ENCODE measurements around the gene TOP1. TPM values are rescaled to one million over a fixed set of nuclear protein-coding genes. Genes with fewer than 3 reads are reported as not detected.

The TOP1 gene
- total and polyA plus RNA-seq, 4 donors = 39.7 to 62.7 (median 51.7) TPM

- Histone ChIP-seq H3K36me3 (ENCODE audit: control insufficient read depth in 4 of 4, insufficient read depth in 4 of 4, low read length in 4 of 4) (peaks cover 13 to 54% (median 30%) of the 10 kb centered on the region in 4 donors), H3K9me3 (ENCODE audit: control insufficient read depth in 4 of 4, insufficient read depth in 3 of 4, low read length in 3 of 4) (no peaks in the 10 kb centered on the region), H3K9ac (ENCODE audit: insufficient read depth in 1 of 2, low read length in 2 of 2) (no peak overlapping the region), H3K27ac (ENCODE audit: low read depth in 1 of 2, low read length in 1 of 2) (no peak overlapping the region), H3K27me3 (ENCODE audit: control insufficient read depth in 3 of 3, insufficient read depth in 3 of 3, low read length in 2 of 3) (no peaks in the 10 kb centered on the region), H3K4me1 (ENCODE audit: control insufficient read depth in 5 of 5, insufficient read depth in 5 of 5, low read length in 5 of 5) (peaks cover 3 to 10% (median 8%) of the 10 kb centered on the region in 5 donors), H3K4me3 (no peak overlapping the region)
- ATAC-seq (ENCODE audit: insufficient read depth, low FRiP score) (no peak), DNase-seq (no peak)
- no peak for TF ChIP-seq CTCF (IDR thresholded peaks at IDR 0.05; ENCODE audit: control extremely low read depth, extremely low read depth)
These were observed 52.7 kb downstream of the TOP1 start for GRCh38 chr20:41081276-41081814.

DNA sequence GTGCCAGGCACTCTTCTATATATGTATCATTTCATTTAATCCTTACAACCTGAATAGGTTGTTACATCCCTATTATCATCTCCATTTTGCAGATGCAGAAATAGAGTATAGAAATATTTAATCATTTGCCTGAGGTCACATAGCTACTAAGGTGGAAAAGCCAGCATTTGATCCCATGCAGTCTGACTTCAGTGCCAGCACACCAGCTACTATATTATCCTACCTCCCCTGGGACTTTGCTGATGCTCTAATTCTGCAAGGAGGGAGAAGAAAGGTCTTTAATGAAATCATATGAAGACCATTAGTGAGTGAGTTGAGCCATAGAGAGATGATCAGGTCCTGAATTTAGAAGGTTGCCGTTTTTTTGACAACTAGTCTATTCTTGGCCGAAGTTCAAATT lies 53.7 kb downstream of the TOP1 start:
- WGBS, 2 donors = 68 to 86% methylated on average over 2 of the region's 2 CpGs
- no peak for TF ChIP-seq CTCF (IDR thresholded peaks at IDR 0.05; ENCODE audit: control extremely low read depth, extremely low read depth)
- Histone ChIP-seq H3K9ac (ENCODE audit: insufficient read depth in 1 of 2, low read length in 2 of 2) (no peak overlapping the region), H3K27me3 (ENCODE audit: control insufficient read depth in 3 of 3, insufficient read depth in 3 of 3, low read length in 2 of 3) (no peaks in the 10 kb centered on the region), H3K4me3 (no peak overlapping the region), H3K9me3 (ENCODE audit: control insufficient read depth in 4 of 4, insufficient read depth in 3 of 4, low read length in 3 of 4) (no peaks in the 10 kb centered on the region), H3K36me3 (ENCODE audit: control insufficient read depth in 4 of 4, insufficient read depth in 4 of 4, low read length in 4 of 4) (peaks cover 11 to 55% (median 31%) of the 10 kb centered on the region in 4 donors), H3K4me1 (ENCODE audit: control insufficient read depth in 5 of 5, insufficient read depth in 5 of 5, low read length in 5 of 5) (peaks cover 4 to 10% (median 8%) of the 10 kb centered on the region in 5 donors), H3K27ac (ENCODE audit: low read depth in 1 of 2, low read length in 1 of 2) (no peak overlapping the region)
- DNase-seq = no peak
- ATAC-seq (ENCODE audit: insufficient read depth, low FRiP score) = no peak

- Histone ChIP-seq H3K9ac (ENCODE audit: insufficient read depth in 1 of 2, low read length in 2 of 2) (no peak overlapping the region), H3K4me3 (no peak overlapping the region), H3K36me3 (ENCODE audit: control insufficient read depth in 4 of 4, insufficient read depth in 4 of 4, low read length in 4 of 4) (peaks cover 10 to 56% (median 32%) of the 10 kb centered on the region in 4 donors), H3K27ac (ENCODE audit: low read depth in 1 of 2, low read length in 1 of 2) (no peak overlapping the region), H3K4me1 (ENCODE audit: control insufficient read depth in 5 of 5, insufficient read depth in 5 of 5, low read length in 5 of 5) (peaks cover 0 to 4% (median 0%) of the 10 kb centered on the region in 5 donors), H3K9me3 (ENCODE audit: control insufficient read depth in 4 of 4, insufficient read depth in 3 of 4, low read length in 3 of 4) (no peaks in the 10 kb centered on the region), H3K27me3 (ENCODE audit: control insufficient read depth in 3 of 3, insufficient read depth in 3 of 3, low read length in 2 of 3) (no peaks in the 10 kb centered on the region)
- WGBS, 2 donors = 86% methylated on average over 3 of the region's 3 CpGs
- DNase-seq (no peak), ATAC-seq (ENCODE audit: insufficient read depth, low FRiP score) (no peak)
- TF ChIP-seq CTCF (IDR thresholded peaks at IDR 0.05; ENCODE audit: control extremely low read depth, extremely low read depth) = no peak
These were observed 57.0 kb downstream of the TOP1 start for GRCh38 chr20:41085606-41086005.

Data from lung (tissue), 12 donors.